Measurements from ENCODE around the gene TYK2.

The TYK2 gene

GRCh38 chr19:10315335-10316214, 64.8 kb downstream of the TYK2 start, which contains the start of gene FDX2:
Gene FDX2 (minus strand): TSS chr19:10316015. CDS start chr19:10315996, 19 bp downstream.
- peak; percentile 83 to 92 (median 86) for DNase-seq (ENCODE audit: low read depth in 3 of 3)

- no peak for DNase-seq (ENCODE audit: low read depth in 3 of 3)
Observed at GRCh38 chr19:10309423-10309822, 70.9 kb downstream of the TYK2 start, which contains the start of gene ZGLP1. Gene ZGLP1 (minus strand): TSS chr19:10309815.

GRCh38 chr19:10306327-10306726, 74.0 kb downstream of the TYK2 start:
- no peak for DNase-seq (ENCODE audit: low read depth in 3 of 3)

- no peak for DNase-seq (ENCODE audit: low read depth in 3 of 3)
Observed at GRCh38 chr19:10305139-10305806, 75.1 kb downstream of the TYK2 start.

All from stimulated activated CD4-positive, alpha-beta T cell treated with anti-CD3 and anti-CD28 coated beads, TNF-alpha, amount 100 ng/mL, for 24 hours (primary cell).